C4-2B (cell line): ENCODE data around the gene SGK1.

Experiments
- H3K27ac ChIP-seq: fragments of 450-650 bp; 2 replicates; pipeline ENCODE4 v1.5.1; 2017
- CTCF ChIP-seq: fragments of 450-650 bp; conservative IDR thresholded peaks from 2 replicates; pipeline ENCODE4 v1.5.1; 2017; ENCODE audit warnings: mild to moderate bottlenecking
- ZFX ChIP-seq: fragments of 450-650 bp; IDR thresholded peaks from 2 replicates; pipeline ENCODE4 v1.6.1; 2017

The SGK1 gene

GRCh38 chr6:134166511-134167261 lies 151.2 kb downstream of the SGK1 start:
- H3K27ac ChIP-seq: peak overlapping the region; percentile 44
- TF ChIP-seq ZFX: no peak
- no peak for TF ChIP-seq CTCF

- TF ChIP-seq ZFX: no peak
- no peak for TF ChIP-seq CTCF
- H3K27ac ChIP-seq: peak overlapping the region; percentile 44; the same call in 1 of the 2 replicates
Observed at GRCh38 chr6:134165561-134166201, 152.2 kb downstream of the SGK1 start.

GRCh38 chr6:134164300-134164699 lies 153.6 kb downstream of the SGK1 start:
- TF ChIP-seq CTCF (no peak), ZFX (no peak)
- H3K27ac ChIP-seq: no peak overlapping the region

- TF ChIP-seq ZFX (no peak), CTCF (no peak)
- no peak overlapping the region for H3K27ac ChIP-seq
Observed at GRCh38 chr6:134162932-134163331, 155.0 kb downstream of the SGK1 start.

GRCh38 chr6:134161041-134161440 lies 156.9 kb downstream of the SGK1 start:
- no peak overlapping the region for H3K27ac ChIP-seq
- TF ChIP-seq ZFX: no peak
- no peak for TF ChIP-seq CTCF

GRCh38 chr6:134152767-134153485 lies 165.0 kb downstream of the SGK1 start:
- TF ChIP-seq ZFX: no peak
- H3K27ac ChIP-seq: no peak overlapping the region

- no peak overlapping the region for H3K27ac ChIP-seq
- TF ChIP-seq CTCF (no peak), ZFX (no peak)
Observed at GRCh38 chr6:134148566-134148965, 169.3 kb downstream of the SGK1 start.
